Hepatic stellate cell (primary cell): ENCODE results near the gene CCDC57.
A peak's percentile ranks its signal among the peaks of the same experiment; 100 is the strongest.

Source experiments
- DNase-seq: peaks from one replicate; pipeline ENCODE4 v3.0.0; 2011; ENCODE audit warnings: low spot score

CCDC57 gene

DNA sequence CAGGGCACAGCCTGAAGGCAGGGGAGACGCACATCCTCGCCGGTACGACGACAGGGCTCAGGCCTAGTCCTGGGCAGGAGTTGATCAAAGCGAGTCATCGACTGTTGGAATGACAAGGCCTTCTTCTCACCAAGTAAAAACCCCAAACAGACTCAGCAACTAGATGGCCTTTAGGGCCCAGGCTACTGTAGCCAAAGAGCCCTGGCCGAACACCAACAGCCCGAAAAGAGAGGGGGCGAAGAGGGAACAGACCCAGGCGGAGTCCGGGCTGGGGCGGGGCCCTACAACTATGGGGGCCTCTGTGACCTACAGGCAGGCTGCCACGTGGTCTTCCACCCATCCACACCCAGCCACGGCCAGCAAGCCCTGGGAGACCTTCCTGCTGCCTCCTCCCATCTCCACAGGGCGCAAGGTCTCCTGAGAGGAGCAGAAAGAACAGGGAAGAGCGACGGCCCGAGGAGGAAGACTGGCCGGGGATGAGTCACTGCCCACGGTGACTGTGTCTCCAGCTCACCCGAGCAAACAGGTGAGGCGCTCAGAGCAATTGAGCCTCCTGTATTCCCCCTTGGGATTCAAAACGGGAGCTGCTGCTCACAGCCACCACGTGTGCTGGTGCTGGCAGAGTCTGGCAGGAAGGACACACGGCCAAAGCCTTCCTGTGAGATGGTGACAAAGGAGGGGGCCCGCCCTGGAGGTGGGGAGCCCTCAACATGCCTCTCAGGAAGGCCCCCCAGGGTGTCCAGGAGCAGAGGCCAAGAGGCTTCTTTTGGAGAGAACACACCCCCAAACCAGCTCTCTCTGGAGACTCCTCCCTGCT lies 33.9 kb upstream of the CCDC57 start:
- DNase-seq, result peak; percentile 55

DNA sequence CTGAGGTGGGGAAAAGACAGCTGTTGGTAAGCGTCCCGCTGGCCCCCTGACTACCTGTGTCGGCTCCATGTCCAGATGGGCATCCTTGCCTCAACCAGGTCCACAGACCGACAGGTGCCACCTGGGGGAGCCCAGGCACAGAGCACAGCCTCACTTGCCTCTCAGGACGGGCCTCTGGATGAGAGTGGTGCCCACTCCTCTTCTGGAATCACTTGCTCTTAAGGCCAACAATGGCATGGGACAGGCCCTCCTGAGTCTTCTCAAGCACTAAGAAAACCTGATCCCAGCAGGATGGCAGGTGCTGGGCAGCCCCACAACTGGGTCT lies 33.4 kb upstream of the CCDC57 start:
- no peak for DNase-seq

DNA sequence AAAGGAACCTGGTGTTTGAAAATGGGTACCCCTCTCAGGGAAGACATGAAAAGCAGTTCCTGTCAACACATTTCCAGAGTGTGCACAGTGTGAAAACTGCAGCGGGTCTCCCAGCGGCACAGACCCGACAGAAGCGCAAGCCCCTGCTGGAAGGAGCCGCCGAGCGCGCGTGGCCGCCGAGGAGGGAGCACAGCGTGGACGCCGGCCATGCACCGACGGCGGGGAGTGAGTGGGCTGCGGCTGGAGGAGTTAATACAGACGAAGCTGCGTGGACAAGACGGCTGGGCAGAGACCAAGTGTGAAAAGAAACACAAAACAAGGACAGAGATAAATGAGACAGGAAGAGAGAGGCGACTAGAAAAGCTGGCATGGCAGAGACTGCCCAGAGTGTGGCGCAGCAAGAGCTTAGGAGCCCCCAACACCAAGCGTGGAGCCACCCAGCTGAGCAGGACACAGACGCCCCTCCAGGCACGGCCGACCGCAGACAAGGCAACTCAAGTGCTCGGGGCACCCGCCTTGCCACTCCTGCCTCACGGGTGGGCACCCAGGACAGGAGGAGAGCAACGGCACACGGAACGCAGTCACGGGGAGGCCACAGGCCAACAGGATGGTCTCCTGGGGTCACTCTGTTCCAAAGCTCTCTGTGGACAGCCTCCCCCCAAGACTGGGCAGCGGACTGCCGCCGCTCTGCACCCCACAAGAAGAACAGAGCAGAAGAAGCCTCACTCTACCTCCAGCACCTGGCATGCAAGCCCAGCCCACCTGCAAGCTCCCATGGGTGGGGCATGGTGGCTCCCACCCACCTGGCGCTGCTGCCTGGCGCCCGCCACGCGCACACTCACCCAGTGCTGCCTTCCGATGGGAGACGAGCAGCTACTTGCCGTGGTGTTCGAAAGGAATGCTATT lies 32.7 kb upstream of the CCDC57 start:
- no peak for DNase-seq

DNA sequence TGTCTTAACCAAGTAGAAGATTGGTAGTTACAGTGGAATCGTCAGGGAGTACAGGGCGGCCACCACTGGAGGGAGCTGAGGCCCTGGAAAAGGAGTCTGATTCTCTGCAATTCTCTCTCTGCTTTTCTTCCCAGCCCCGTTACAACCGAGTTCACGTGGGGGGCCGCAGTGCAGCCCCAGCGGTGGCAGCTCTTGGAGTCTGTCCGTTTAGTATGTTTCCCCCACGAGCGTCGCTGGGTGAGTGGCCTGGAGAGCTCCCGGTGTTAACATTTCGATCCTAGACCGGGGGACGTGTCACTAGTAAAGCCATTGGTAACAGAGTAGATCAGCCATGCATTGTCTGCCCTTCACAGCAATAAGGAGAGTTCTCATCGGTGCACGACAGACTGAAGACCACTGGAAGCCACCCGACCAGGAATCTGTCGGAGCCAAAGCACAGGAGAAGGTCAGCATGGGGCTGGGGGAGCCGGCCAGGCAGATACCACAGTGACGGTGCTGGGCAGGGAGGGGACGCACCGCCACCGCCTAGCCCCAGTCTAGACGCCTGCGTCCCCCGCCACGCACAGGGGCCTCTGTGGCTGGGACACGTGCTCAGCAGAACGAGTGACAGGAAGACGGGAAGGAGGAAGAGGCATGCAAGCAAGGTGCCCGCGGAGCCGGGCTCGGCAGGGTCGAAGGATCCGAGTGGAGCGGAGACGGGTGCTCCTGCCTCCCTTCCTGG lies 31.9 kb upstream of the CCDC57 start:
- peak; percentile 53 for DNase-seq

DNA sequence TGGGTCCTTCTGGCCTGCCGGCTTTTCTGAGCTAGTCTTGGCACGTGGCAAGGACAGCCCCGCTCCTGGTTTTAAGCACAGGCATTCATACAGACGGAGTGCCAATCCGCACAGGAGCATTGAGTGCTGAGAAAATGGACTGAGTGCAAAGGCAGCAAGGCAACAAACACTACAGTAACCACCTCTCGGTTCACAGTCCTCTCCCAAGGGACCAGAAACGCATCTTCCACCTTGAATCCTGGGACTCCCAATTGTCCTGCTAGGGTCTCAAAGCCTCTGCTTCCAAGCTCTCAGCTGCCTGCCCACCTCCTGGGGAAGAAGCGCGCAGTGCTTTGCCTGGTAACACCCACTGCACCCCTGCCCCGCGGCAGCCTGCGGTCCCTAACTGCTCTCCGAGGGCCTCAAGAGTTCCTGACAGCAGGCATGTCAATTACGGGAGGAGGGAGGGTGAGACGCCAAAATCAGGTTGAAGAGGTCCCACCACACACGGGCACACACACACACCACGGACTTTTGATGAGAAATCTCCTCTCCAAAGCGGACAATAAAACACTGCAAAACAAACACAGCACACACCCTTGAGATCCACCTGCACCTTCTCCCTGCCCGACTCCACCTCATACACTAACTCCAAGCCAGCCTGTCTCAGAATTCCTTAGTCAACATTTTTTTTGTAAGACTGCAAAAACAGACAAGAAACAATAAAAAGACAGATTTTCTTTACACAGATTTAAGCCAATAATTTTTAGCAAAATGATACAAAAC lies 31.2 kb upstream of the CCDC57 start:
- no peak for DNase-seq

DNA sequence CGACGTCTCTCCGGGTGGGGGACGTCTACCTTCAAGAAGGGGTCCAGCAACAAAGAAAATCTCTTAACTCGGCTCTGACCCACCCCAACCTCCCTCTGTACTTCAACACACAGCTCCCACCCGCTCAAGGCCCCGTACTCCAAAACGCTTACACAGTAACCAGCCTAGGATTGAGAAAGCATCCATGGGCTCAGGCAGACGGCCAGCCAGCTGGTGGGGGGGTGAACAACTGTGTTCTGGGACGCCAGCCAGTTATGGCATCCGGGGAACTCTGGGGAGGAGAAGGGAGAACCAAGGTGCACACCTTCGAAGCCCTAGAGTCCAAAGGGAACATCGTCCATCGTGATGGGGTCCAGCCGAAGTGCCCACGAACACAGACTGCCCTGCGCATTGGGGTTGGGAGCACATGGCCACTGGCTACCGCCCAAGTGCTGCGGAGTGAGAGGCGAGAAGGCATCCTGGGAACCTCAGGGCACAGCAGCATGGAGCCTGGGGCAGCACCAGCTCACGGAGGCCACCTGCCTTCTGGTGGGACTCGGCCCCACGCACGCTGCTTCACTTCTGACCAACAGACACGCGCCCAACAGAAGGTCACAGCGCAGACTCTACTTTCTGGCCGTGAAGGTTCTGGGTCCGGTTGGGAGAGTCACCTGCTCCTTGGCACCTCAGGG lies 30.5 kb upstream of the CCDC57 start:
- peak; percentile 60 for DNase-seq

DNA sequence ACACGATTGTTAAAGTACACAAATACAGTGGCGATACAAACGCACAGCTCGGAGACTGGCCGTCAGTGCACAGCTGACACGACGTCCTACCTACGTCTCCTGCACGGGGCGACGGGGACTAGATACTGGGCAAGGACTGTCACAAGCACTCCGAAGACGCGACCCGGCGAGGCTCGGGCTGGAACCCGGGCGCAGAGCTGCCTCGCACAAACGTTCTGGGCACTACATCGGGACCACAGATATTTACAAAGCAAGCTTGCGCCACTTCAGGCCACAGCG lies 30.0 kb upstream of the CCDC57 start:
- DNase-seq, result no peak

DNA sequence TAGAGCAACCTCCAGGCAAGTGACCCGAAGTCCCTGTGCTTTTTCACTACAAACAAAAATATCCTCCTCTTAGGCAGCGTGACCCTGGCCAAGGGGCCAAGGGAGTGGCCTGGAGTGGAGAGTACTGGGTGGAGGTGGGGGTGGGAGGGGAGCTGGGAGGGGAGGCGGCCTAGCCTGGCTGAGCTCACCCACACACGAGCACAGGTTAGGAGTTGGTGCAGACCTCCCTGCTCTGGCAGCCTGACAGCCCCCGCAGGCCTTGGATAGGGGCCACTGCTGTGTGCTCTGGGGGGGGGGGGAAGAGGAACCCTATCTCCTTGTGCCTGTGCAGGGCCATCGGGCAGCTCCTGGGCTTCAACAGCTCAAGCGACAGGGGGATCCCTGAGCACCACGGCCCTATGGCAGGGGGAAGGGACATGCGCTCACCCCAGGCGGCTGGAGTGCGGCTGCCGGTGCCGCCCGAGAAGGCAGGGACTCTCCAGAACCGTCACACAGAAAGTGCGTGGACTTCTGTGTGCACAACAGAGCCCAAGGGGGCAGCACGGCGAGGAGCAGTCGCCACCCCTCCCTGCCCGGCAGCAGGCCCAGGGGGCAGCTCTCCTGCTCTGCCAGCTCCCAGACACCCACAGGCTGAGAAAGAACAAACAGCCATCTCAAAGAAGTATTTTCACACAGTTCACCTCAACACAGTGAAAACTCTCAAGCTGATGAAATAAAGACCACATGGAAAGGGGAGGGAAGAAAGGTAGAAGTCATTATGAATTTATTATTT lies 29.5 kb upstream of the CCDC57 start:
- DNase-seq, result no peak

DNA sequence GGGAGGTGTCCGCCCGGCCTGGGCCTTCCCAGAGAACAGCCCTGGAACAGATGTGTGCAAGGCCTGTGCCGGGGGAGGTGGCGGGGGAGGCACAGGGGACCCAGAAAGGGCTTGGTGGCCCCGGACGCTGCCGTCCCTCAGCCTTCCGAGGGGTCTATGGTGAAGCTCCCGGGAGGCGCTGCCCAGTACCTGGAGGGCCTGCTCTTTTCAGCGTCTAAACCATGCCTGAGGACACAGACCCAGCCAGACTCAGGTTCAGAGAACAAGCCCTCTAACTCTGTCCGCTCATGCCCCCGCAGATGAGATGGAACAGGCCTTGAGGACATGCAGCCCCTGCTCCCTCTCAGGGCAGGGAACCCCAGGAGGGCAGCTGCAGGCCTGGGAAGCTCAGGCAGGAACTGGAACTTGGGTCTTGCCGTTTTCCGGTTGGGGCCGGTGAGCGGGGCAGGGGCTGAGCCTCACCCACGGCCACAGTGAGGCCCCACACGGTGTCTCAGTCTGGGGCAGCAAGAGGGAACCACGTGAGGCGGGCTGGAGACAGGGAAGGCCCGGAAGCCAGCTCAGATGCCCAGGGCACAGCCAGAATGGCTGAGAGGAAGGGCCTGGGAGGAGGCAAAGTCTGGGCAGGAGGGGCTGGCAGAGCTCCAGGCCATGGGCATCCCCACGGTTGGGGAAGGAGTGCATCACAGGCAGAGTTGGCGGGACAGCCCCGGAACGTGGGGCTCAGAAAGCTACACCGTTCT lies 28.7 kb upstream of the CCDC57 start:
- DNase-seq, result peak; percentile 55

DNA sequence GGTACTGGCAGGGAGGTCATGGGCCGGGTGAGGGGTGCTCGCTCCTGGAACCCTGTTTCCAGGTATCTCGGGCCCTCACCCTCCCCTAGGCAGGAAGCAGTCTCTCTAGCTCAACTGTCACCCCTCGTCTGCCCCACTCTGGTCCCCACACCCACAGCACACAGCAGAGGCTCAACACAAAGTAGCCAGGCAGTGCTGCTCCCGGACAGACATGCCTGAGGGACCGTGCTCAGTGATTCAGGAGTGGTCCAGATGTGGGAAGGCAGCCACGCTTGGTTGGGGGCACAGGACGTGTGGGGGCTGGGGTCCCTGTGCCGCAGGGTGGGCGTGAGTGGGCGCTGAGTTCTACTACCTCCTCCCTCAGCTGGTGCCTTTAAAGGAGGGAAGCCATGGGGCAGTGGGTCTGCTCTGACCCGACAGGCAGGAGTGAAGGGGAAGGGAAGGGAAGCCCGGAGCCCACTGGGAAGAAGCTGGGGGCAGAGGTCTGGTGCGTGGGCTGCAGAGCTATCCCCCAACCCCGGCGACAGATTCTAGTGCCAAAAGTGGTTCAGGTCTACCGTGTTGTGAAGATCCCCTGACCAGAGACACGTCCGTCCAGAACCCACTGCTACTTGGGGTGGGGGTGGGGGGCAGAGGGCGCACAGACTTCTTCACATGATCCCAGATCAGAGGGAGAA lies 28.0 kb upstream of the CCDC57 start:
- no peak for DNase-seq

DNA sequence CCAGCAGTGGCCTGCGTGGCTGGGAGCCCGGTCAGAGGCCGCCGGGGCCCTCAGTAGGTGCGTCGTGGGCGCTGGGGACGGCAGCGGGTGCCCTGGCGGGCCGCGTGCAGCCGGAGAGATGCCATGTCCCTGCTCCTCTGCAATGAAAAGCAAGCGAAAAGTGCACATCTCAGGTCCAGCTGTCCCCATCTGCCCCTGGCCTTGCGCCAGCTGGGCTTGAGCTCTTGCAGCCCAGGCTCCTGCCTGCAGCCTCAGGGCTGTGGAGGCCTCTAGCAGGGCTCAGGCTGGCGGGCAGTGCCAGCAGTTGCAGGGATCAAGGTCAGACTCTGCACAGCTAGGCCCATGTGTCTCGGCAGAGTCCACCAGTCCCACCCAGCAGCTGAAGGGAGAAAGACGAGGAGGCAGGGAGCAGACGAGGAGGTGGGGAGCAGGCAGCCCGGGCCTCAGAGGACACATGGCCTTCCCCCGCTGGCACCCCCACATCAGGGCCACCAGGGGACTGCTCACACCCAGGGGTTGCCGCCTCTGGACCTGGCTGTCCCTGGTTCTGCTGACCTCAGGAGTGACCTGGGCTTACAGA lies 27.4 kb upstream of the CCDC57 start:
- no peak for DNase-seq

DNA sequence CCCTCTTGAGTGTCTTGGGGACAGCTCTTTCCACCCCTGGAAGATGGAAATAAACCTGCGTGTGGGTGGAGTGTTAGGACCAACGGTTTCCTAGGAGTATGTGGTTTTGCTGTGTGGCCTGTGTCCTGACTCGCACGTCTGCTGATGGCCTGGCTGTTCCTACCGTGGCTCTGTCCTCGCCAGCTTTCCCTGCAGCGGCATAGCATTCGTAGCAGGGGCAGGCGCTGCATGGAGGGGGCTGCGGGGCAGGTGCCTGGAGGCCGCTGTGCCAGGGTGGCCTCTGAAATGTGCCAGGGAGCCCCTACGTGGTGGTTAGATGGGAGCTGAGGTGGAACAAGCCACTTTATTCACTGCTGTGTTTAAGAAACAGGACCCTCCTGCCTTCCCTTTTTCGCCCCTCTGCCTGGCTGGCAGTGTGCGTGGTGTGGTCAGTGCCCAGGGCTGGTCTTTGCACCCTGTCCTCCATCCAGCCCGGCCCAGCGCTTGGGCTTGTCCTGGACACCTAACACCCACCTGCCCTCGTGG lies 26.8 kb upstream of the CCDC57 start:
- DNase-seq, result no peak

DNA sequence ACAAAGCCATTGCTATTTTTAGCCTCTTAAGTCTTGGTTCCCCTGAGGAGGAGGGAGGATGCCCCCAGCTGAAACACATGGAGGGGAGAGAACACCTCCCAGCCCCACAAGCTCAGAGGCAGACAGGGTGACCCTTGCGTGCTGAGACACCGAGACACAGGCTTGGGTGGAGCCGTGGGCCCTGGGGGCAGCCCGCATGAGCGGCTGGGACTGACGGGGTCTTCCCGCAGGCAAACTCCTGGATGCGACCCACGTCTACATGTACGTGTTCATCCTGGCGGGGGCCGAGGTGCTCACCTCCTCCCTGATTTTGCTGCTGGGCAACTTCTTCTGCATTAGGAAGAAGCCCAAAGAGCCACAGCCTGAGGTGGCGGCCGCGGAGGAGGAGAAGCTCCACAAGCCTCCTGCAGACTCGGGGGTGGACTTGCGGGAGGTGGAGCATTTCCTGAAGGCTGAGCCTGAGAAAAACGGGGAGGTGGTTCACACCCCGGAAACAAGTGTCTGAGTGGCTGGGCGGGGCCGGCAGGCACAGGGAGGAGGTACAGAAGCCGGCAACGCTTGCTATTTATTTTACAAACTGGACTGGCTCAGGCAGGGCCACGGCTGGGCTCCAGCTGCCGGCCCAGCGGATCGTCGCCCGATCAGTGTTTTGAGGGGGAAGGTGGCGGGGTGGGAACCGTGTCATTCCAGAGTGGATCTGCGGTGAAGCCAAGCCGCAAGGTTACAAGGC lies 26.0 kb upstream of the CCDC57 start:
- DNase-seq, result peak; percentile 70

DNA sequence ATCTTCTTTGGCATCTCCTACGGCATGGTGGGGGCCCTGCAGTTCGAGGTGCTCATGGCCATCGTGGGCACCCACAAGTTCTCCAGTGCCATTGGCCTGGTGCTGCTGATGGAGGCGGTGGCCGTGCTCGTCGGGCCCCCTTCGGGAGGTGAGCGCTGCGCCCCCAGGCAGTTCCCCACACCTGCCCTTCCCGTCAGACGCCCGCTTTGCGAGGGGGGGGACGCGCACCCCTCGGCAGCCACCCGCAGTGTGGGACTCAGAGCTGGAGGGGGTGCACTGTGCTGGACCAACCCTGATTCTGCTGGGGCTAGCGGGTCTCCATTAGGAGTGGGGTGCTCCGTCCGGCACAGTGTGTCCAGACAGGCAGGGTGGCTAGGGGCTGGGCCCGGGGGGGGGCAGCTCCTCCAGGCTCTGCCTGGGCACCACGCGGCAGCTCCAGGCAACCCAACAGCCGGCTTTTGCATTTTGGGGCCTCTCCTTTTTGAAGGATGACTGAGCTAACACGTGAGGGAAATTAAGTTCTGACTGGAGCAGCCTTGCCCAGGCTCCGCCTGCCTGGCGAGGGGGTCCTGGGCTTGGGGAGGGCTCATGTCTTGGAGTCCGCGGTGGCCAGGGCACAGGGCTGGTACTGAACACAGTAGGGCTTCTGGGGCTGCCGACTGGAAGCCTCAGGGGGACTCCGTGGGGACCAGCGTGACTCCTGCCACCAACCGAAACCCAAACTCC lies 25.3 kb upstream of the CCDC57 start:
- no peak for DNase-seq

DNA sequence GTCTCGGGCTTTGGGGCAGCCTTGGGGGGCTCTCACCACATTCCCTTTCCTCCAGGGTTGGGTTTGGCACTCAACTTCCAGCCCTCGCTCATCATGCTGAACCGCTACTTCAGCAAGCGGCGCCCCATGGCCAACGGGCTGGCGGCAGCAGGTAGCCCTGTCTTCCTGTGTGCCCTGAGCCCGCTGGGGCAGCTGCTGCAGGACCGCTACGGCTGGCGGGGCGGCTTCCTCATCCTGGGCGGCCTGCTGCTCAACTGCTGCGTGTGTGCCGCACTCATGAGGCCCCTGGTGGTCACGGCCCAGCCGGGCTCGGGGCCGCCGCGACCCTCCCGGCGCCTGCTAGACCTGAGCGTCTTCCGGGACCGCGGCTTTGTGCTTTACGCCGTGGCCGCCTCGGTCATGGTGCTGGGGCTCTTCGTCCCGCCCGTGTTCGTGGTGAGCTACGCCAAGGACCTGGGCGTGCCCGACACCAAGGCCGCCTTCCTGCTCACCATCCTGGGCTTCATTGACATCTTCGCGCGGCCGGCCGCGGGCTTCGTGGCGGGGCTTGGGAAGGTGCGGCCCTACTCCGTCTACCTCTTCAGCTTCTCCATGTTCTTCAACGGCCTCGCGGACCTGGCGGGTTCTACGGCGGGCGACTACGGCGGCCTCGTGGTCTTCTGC lies 24.6 kb upstream of the CCDC57 start:
- DNase-seq, result no peak

DNA sequence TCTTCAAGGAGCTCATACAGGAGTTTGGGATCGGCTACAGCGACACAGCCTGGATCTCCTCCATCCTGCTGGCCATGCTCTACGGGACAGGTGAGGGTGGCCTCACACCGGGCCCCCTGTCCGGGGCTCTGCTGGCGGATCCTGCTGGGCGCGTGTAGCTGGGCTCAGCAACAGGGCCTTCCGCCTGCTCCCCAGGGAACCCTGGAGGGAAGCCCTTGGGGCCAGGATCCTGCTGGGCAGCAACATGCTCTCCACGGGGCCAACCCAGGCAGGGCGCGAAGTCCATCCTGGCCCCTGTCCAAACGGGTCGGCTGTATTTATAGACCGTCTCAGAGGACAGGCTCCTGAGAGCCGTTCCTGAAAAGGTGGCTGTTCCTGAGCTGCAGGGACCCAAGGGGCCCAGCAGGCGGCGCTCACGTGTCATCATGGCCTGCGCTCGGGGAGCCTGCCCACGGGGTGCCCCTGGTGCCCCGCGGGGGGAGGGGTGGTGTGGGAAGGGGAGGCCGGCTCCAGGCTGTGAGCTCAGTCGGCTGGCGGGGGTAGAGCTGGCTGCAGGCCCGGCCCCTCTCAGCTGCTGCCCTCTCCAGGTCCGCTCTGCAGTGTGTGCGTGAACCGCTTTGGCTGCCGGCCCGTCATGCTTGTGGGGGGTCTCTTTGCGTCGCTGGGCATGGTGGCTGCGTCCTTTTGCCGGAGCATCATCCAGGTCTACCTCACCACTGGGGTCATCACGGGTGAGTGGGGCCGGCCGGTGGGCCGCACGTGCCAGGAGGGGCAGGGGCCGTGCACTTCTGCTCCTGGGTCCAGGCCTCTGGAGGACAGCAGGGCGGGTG lies 23.7 kb upstream of the CCDC57 start:
- peak; percentile 67 for DNase-seq
